Upper lobe of left lung (tissue), 4 donors: ENCODE data around the gene KRT85.

Experiments
- EP300 ChIP-seq, 4 donors: sonication (generic); formaldehyde crosslinking; IDR thresholded peaks; one replicate each; pipeline ENCODE4 v1.5.1; 2017; ENCODE audit warnings: antibody characterized with exemption in 4 of 4, control low read depth in 2 of 4
- POLR2A ChIP-seq, 4 donors: fragments of 450-650 bp; IDR thresholded peaks; one replicate each; pipeline ENCODE4 v1.5.1; 2016 to 2017; ENCODE audit warnings: antibody characterized with exemption in 4 of 4, mild to moderate bottlenecking in 2 of 4
- POLR2AphosphoS5 ChIP-seq, 2 donors: sonication (generic); formaldehyde crosslinking; IDR thresholded peaks; one replicate each; pipeline ENCODE4 v1.5.1; 2017; ENCODE audit warnings: antibody characterized with exemption in 2 of 2
- TF ChIP-seq, protein P1 (sequence below), 6 experiments: fragments of 450-650 bp in 4 of 6; fragments of 200-600 bp in 2 of 6; sonication (generic) in 2 of 6; IDR thresholded peaks; one replicate each; pipeline ENCODE4 v1.5.1; 2016 to 2019; ENCODE audit warnings: antibody characterized with exemption in 6 of 6

DNA sequence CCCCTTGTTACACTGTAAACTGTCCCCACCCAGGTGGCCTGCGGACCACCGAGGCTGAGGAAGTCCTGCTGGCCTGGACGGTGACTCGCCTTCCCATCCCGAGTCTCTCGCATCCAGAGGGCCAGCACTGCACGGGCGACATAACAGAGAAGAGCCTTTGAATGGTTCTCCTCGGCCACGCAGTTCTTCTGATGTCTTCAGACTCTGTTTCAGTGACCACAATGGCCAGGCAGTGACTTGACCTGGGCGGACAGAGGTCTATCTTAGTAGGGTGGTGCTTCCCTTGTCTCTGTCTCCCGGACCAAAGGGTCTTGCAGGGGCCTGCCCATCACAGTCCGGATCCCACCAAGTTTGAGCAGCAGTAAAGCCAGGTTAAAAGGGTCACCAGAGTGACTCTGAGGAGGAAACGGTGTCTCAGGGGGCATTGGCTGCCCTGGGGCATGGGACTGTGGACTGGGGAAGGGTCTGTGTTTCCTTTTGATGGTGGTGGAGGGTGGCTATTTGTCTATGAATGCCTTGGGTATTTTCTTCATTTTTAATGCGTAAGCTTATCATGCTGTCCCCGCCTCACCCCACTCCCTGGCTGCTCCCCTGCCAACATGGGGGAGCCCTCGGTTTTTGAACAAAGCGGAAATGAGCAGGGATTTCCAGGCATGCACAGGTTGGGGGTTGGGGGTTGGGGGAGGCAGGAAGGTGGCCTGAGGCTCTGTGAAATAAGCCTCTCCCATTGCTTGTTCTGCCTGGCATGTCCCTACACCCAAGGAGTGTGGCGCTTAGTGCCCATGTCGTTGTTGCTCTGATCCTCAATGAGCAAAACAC is 10.3 kb downstream of the KRT85 start:
- TF ChIP-seq POLR2A (IDR thresholded peaks at IDR 0.05) (no peak), POLR2AphosphoS5 (IDR thresholded peaks at IDR 0.05) (no peak), EP300 (IDR thresholded peaks at IDR 0.05) (no peak)
- TF ChIP-seq, protein P1, sequence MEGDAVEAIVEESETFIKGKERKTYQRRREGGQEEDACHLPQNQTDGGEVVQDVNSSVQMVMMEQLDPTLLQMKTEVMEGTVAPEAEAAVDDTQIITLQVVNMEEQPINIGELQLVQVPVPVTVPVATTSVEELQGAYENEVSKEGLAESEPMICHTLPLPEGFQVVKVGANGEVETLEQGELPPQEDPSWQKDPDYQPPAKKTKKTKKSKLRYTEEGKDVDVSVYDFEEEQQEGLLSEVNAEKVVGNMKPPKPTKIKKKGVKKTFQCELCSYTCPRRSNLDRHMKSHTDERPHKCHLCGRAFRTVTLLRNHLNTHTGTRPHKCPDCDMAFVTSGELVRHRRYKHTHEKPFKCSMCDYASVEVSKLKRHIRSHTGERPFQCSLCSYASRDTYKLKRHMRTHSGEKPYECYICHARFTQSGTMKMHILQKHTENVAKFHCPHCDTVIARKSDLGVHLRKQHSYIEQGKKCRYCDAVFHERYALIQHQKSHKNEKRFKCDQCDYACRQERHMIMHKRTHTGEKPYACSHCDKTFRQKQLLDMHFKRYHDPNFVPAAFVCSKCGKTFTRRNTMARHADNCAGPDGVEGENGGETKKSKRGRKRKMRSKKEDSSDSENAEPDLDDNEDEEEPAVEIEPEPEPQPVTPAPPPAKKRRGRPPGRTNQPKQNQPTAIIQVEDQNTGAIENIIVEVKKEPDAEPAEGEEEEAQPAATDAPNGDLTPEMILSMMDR (IDR thresholded peaks at IDR 0.05), result no peak
